Glutamatergic neuron (in vitro differentiated cells): ENCODE measurements around the gene TARBP2. TPM values are rescaled to one million over a fixed set of nuclear protein-coding genes. Genes with fewer than 3 reads are reported as not detected.
A peak's percentile ranks its signal among the peaks of the same experiment; 100 is the strongest.

Source experiments
- DNase-seq: peaks from one replicate; pipeline ENCODE4 v3.0.0; 2022
- H3K27ac Mint-ChIP-seq: one replicate; pipeline ENCODE4 v1.8.0; 2020; ENCODE audit warnings: mild to moderate bottlenecking, mixed read lengths, inconsistent platforms; ENCODE audit not compliant: unreplicated experiment
- H3K27me3 Mint-ChIP-seq: one replicate; pipeline ENCODE4 v1.8.0; 2020; ENCODE audit warnings: mild to moderate bottlenecking, moderate library complexity, mixed read lengths, inconsistent platforms; ENCODE audit not compliant: unreplicated experiment
- H3K36me3 Mint-ChIP-seq: one replicate; pipeline ENCODE4 v1.8.0; 2020; ENCODE audit warnings: mild to moderate bottlenecking, mixed read lengths, inconsistent platforms; ENCODE audit not compliant: unreplicated experiment
- H3K4me1 Mint-ChIP-seq: one replicate; pipeline ENCODE4 v1.8.0; 2020; ENCODE audit warnings: mild to moderate bottlenecking, low read depth, mixed read lengths, inconsistent platforms; ENCODE audit not compliant: unreplicated experiment
- H3K4me3 Mint-ChIP-seq: one replicate; pipeline ENCODE4 v1.8.0; 2020; ENCODE audit warnings: mild to moderate bottlenecking, mixed read lengths, inconsistent platforms; ENCODE audit not compliant: unreplicated experiment
- H3K9me3 Mint-ChIP-seq: one replicate; pipeline ENCODE4 v1.8.0; 2020; ENCODE audit warnings: mild to moderate bottlenecking, moderate library complexity, mixed read lengths, inconsistent platforms; ENCODE audit not compliant: unreplicated experiment
- CTCF ChIP-seq: fragments of 200-600 bp; sonication (generic); IDR thresholded peaks from one replicate; pipeline ENCODE4 v1.5.0; 2021; ENCODE audit not compliant: partially characterized antibody, unreplicated experiment
- long read RNA-seq: library from polyadenylated mRNA; unstranded; transcript quantifications from one replicate; pipeline ENCODE4 v2.0.0, GENCODE V29; 2020; ENCODE audit not compliant: unreplicated experiment
- total RNA-seq: library from RNA; stranded (reverse); fragmentation: NEBNext Ultra II Directional; extraction: Animal tissue kit (Norgen Biotek cat#: 25700); gene quantifications from one replicate; pipeline ENCODE4 v1.2.1, GENCODE V29; 2021; ENCODE audit not compliant: unreplicated experiment

TARBP2 gene
- total RNA-seq: 49.0 TPM
- long read RNA-seq, transcript TARBP2-201 (9 exons, 1,867 nt): major isoform, 19 of 39 reads
- long read RNA-seq, partial matches to known transcripts: 4 of 39 reads
- long read RNA-seq, other reads (novel, unspliced or antisense): 12 of 39 reads

GRCh38 chr12:53500776-53501614, at the start of gene TARBP2:
Gene TARBP2, plus strand, starts transcription at chr12:53501283. Its CDS starts 126 bp downstream, at chr12:53501409.
- Mint-ChIP-seq H3K9me3 (peaks cover 20% of the 10 kb centered on the region), H3K4me1 (peaks cover 28% of the 10 kb centered on the region), H3K36me3 (no peaks in the 10 kb centered on the region), H3K4me3 (peak within 1 kb of the TSS; percentile 91), H3K27ac (peak within 1 kb of the TSS; percentile 95), H3K27me3 (peaks cover 34% of the 10 kb centered on the region)
- no peak for TF ChIP-seq CTCF
- peak; percentile 97 for DNase-seq

GRCh38 chr12:53451661-53452158, 49.4 kb upstream of the TARBP2 start, which contains the start of gene PCBP2:
Gene PCBP2, plus strand, starts transcription at chr12:53452102. Its CDS starts 2,699 bp downstream, at chr12:53454801.
- TF ChIP-seq CTCF: peak; percentile 79
- Mint-ChIP-seq H3K36me3 (no peaks in the 10 kb centered on the region), H3K4me1 (peaks cover 18% of the 10 kb centered on the region), H3K27ac (peak within 1 kb of the TSS; percentile 96), H3K9me3 (peaks cover 6% of the 10 kb centered on the region), H3K4me3 (peak within 1 kb of the TSS; percentile 93), H3K27me3 (peaks cover 7% of the 10 kb centered on the region)
- peak; percentile 97 for DNase-seq

- Mint-ChIP-seq H3K27ac (peak overlapping the region; percentile 96), H3K4me3 (peak overlapping the region; percentile 93), H3K4me1 (peaks cover 18% of the 10 kb centered on the region), H3K9me3 (peaks cover 6% of the 10 kb centered on the region), H3K36me3 (no peaks in the 10 kb centered on the region), H3K27me3 (peaks cover 7% of the 10 kb centered on the region)
- peak; percentile 29 for TF ChIP-seq CTCF
- DNase-seq: peak; percentile 86
Observed at GRCh38 chr12:53452159-53453077, 48.7 kb upstream of the TARBP2 start.

GRCh38 chr12:53453953-53454640, 47.0 kb upstream of the TARBP2 start:
- H3K9me3 Mint-ChIP-seq: peaks cover 6% of the 10 kb centered on the region
- no peaks in the 10 kb centered on the region for H3K36me3 Mint-ChIP-seq
- no peak for TF ChIP-seq CTCF
- peak overlapping the region; percentile 93 for H3K4me3 Mint-ChIP-seq
- peaks cover 9% of the 10 kb centered on the region for H3K27me3 Mint-ChIP-seq
- peak overlapping the region; percentile 88 for H3K27ac Mint-ChIP-seq
- peaks cover 18% of the 10 kb centered on the region for H3K4me1 Mint-ChIP-seq
- no peak for DNase-seq
